Right lobe of liver (tissue), 6 donors: ENCODE results near the gene ANKRD16. TPM values are rescaled to one million over a fixed set of nuclear protein-coding genes. Genes with fewer than 3 reads are reported as not detected.
"Not testable (repeated sequence)": the region's sequence is repeated elsewhere in the genome, so short reads cannot be mapped to it uniquely, and the experiment has no call there.

Experiments
- ATAC-seq, 4 donors: fragments of 200-7000 bp; cut with Tn5 transposase; one replicate each; pipeline ENCODE4 v1.9.1; 2020; ENCODE audit warnings: mild to moderate bottlenecking in 4 of 4, moderate library complexity in 4 of 4
- DNase-seq, 3 donors: peaks; one replicate each; pipeline ENCODE4 v3.0.0-alpha.2; 2020
- H3K27ac ChIP-seq, 3 donors: fragments of 200-600 bp; one replicate each; pipeline ENCODE4 v1.8.0; 2022
- H3K27me3 ChIP-seq, 2 donors: fragments of 200-600 bp; one replicate each; pipeline ENCODE4 v1.8.0; 2022
- H3K36me3 ChIP-seq, 4 donors: fragments of 200-600 bp; sonication (generic) in 1 of 4; one replicate each; pipeline versions ENCODE4 v1.5.1 to v1.8.0; 2017 to 2022; ENCODE audit warnings: control low read depth in 1 of 4
- H3K4me1 ChIP-seq, 4 donors: fragments of 200-600 bp; sonication (generic) in 1 of 4; one replicate each; pipeline versions ENCODE4 v1.5.1 to v1.8.0; 2017 to 2022; ENCODE audit warnings: control low read depth in 1 of 4
- H3K4me3 ChIP-seq, 3 donors: fragments of 200-600 bp; one replicate each; pipeline ENCODE4 v1.8.0; 2022
- H3K9me3 ChIP-seq, 4 donors: fragments of 200-600 bp; sonication (generic) in 1 of 4; one replicate each; pipeline versions ENCODE4 v1.5.1 to v1.8.0; 2017 to 2022; ENCODE audit warnings: control low read depth in 1 of 4
- CTCF ChIP-seq, 4 donors: fragments of 200-600 bp in 3 of 4; fragments of 450-650 bp in 1 of 4; IDR thresholded peaks; one replicate each; pipeline versions ENCODE4 v1.5.1 to v1.8.0; 2016 to 2022; ENCODE audit warnings: antibody characterized with exemption in 4 of 4, mild to moderate bottlenecking in 2 of 4
- POLR2A ChIP-seq: fragments of 450-650 bp; IDR thresholded peaks from one replicate; pipeline ENCODE4 v1.6.1; 2017; ENCODE audit warnings: antibody characterized with exemption, mild to moderate bottlenecking
- WGBS: methylation state at CpG from one replicate; pipeline ENCODE4 v1.1.6; 2018; ENCODE audit warnings: low coverage, low lambda C conversion rate; ENCODE audit not compliant: insufficient coverage; ENCODE audit errors: missing lambda C conversion rate; 5-methylcytosine and 5-hydroxymethylcytosine counted together
- intact Hi-C, 2 donors: fragments of 100-400 bp; cut with DNase I; formaldehyde crosslinking; loops; one replicate each; pipeline versions ENCODE4 v1.11.2 to v1.14.1; 2022
- total RNA-seq, 6 experiments: library from RNA; depleted of rRNA in 2 of 6; stranded (reverse); fragments of >200 nt in 2 of 6; fragmentation: NEBNext Ultra II Directional in 3 of 6; extraction: Animal tissue kit (Norgen Biotek cat#: 25700) in 3 of 6; gene quantifications; one replicate each; pipeline versions ENCODE4 v1.1.0 to v1.2.4, GENCODE V29; 2016 to 2023
- donor health status: DM: no; HTN: yes; CAD: no.
- donor health status: DM: no; HTN: no; CAD: no.
- donor health status: DM: no; HTN: no; CAD: no.
- donor health status: DM: no; HTN: yes; CAD: no.
- donor health status: DM: no; HTN: yes; CAD: no.

Gene ANKRD16
- total RNA-seq, 6 experiments from 2014 or later, result 1.8 to 6.1 (median 4.1) TPM

DNA sequence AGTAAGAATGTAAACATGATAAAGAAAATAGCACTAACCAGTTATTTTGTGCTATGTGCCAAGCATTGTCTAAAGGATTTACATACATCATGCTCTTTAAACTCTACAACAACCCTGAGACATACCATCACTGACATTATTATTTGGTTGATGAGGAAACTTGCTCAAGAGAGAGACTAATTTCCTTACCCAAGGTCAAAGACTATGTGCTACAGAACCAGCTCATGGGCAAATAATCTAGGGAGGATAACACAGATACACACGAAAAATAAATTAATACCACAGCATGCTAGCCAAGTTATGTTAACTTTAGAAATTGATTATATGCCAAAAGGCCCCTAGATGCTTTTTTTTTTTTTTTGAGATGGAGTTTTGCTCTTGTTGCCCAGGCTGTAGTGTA, 2.7 kb downstream of the ANKRD16 start:
- H3K4me1 ChIP-seq, result peaks cover 0 to 43% (median 9%) of the 10 kb centered on the region in 4 donors
- peaks cover 0 to 8% (median 0%) of the 10 kb centered on the region in 4 donors for H3K36me3 ChIP-seq
- no peak overlapping the region for H3K4me3 ChIP-seq
- H3K27ac ChIP-seq, result no peak overlapping the region
- ATAC-seq (no peak), DNase-seq (no peak)
- no peaks in the 10 kb centered on the region for H3K9me3 ChIP-seq
- intact Hi-C loops, result no loop called here
- WGBS, result 20% methylated on average over 1 of the region's 1 CpG
- H3K27me3 ChIP-seq, result no peaks in the 10 kb centered on the region
- no peak for TF ChIP-seq POLR2A
- no peak for TF ChIP-seq CTCF (IDR thresholded peaks at IDR 0.05)

DNA sequence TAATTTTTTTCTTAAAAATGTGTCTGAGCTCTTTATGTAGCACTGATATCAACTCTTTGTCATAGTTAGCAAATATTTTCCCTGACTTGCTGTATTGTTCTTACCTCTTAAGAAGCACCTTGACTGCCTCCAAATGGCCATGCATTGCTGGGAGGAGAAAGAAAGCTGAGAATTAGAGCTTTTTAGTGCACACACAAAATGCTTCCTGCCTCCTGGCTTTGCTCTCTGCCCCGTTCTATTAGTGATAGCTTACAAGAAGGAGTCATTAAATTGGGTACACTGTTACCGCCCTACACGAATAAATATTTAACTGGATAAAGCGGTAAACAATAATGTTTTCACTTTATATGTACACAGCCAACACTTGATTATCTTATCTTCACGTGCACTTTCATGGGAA, 4.1 kb downstream of the ANKRD16 start:
- no peak for TF ChIP-seq POLR2A
- no peak for TF ChIP-seq CTCF (IDR thresholded peaks at IDR 0.05)
- DNase-seq (no peak), ATAC-seq (peak in 1 of 4 donors; percentile 1)
- 20% methylated on average over 5 of the region's 5 CpGs for WGBS
- Histone ChIP-seq H3K27ac (peak overlapping the region in 1 of 3 donors; percentile 19), H3K36me3 (peaks cover 0 to 12% (median 0%) of the 10 kb centered on the region in 4 donors), H3K4me3 (no peak overlapping the region), H3K9me3 (no peaks in the 10 kb centered on the region), H3K4me1 (peaks cover 0 to 31% (median 7%) of the 10 kb centered on the region in 4 donors), H3K27me3 (no peaks in the 10 kb centered on the region)
- intact Hi-C loops, result no loop called here

DNA sequence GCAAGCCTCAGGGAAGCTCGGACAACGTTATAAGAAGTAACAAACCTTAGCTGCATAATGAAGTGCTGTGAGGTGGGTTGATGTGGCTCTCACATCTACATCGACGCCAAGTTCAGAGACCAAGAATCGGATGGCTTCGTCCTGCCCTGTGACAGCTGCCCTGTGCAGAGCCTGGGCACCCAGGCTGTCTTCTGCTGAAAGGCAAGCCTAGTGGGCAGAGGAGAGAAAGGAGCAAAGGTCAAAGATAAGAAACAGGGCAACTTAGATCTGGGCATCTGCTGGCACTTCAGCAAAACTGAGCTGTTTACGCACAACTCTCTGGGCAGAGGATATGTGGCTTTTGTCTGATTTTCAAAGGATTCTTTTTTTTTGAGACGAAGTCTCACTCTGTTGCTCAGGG, 6.7 kb downstream of the ANKRD16 start:
- peak in 1 of 3 donors; percentile 55 for DNase-seq
- no peak for TF ChIP-seq CTCF (IDR thresholded peaks at IDR 0.05)
- no peak for TF ChIP-seq POLR2A
- Histone ChIP-seq H3K4me3 (no peak overlapping the region), H3K36me3 (peaks cover 0 to 27% (median under 1%) of the 10 kb centered on the region in 4 donors), H3K9me3 (no peaks in the 10 kb centered on the region), H3K27me3 (no peaks in the 10 kb centered on the region), H3K27ac (peak overlapping the region in 2 of 3 donors; percentile 32 to 54), H3K4me1 (peaks cover 0 to 23% (median 5%) of the 10 kb centered on the region in 4 donors)
- intact Hi-C loops, result no loop called here
- 25% methylated on average over 7 of the region's 8 CpGs for WGBS
- ATAC-seq, result peak; percentile 85 to 96 (median 92)

GRCh38 chr10:5877041-5877440, 12.7 kb downstream of the ANKRD16 start:
- H3K9me3 ChIP-seq, ATAC-seq, DNase-seq, H3K4me3 ChIP-seq, H3K27me3 ChIP-seq, H3K27ac ChIP-seq, H3K4me1 ChIP-seq: not testable (repeated sequence)
- peaks cover 0 to 35% (median 11%) of the 10 kb centered on the region in 4 donors for H3K36me3 ChIP-seq
- intact Hi-C loops, result loop anchor here in 1 of 2 donors (10.0 kb wide), 1 partner anchor 182 kb away; no protein-coding TSS in a partner anchor
- WGBS, result 100% methylated on average over 7 of the region's 7 CpGs

GRCh38 chr10:5876181-5876768, 13.4 kb downstream of the ANKRD16 start:
- Histone ChIP-seq H3K9me3 (no peaks in the 10 kb centered on the region), H3K4me3 (no peak overlapping the region), H3K27me3 (no peaks in the 10 kb centered on the region), H3K4me1 (no peaks in the 10 kb centered on the region), H3K27ac (no peak overlapping the region), H3K36me3 (peaks cover 0 to 34% (median 11%) of the 10 kb centered on the region in 4 donors)
- ATAC-seq (no peak), DNase-seq (no peak)
- TF ChIP-seq POLR2A, result no peak
- TF ChIP-seq CTCF (IDR thresholded peaks at IDR 0.05), result no peak
- intact Hi-C loops, result loop anchor here in 1 of 2 donors (10.0 kb wide), 1 partner anchor 181 kb away; no protein-coding TSS in a partner anchor
- WGBS, result 85% methylated on average over 13 of the region's 14 CpGs
